ENCODE results near the gene MYO1E. TPM values are rescaled to one million over a fixed set of nuclear protein-coding genes. Genes with fewer than 3 reads are reported as not detected.

MYO1E gene
- total RNA-seq, 2 donors from 2014 or later = 252 to 329 TPM

DNA sequence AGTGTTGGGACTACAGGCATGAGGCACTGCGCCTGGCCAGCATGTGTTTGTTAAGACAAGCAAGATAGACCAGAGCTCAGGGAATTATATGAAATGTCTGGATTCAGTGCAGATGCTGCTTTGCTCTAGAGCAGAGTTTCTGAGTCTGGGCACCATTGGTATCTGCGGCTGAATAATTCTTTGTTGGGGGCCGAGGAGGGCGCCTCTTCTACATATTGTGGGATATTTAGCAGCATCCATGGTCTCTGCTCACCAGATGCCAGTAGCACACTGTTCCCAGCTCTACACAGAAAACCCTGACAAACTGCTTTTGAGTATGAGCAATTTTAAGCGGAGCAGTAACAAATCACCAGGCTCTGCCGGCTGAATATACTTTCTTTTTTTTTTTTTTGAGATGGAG is 169.7 kb downstream of the MYO1E start:
- DNase-seq = no peak
- no peaks in the 10 kb centered on the region for H3K4me1 ChIP-seq
- no peak overlapping the region for H3K9ac ChIP-seq (ENCODE audit: low read depth in 2 of 2, low read length in 2 of 2)
- no peaks in the 10 kb centered on the region for H3K9me3 ChIP-seq
- no peak overlapping the region for H3K27ac ChIP-seq
- H3K27me3 ChIP-seq = no peaks in the 10 kb centered on the region
- H3K4me3 ChIP-seq = no peak overlapping the region
- H3K36me3 ChIP-seq = peaks cover 12% of the 10 kb centered on the region
- TF ChIP-seq, protein P1, sequence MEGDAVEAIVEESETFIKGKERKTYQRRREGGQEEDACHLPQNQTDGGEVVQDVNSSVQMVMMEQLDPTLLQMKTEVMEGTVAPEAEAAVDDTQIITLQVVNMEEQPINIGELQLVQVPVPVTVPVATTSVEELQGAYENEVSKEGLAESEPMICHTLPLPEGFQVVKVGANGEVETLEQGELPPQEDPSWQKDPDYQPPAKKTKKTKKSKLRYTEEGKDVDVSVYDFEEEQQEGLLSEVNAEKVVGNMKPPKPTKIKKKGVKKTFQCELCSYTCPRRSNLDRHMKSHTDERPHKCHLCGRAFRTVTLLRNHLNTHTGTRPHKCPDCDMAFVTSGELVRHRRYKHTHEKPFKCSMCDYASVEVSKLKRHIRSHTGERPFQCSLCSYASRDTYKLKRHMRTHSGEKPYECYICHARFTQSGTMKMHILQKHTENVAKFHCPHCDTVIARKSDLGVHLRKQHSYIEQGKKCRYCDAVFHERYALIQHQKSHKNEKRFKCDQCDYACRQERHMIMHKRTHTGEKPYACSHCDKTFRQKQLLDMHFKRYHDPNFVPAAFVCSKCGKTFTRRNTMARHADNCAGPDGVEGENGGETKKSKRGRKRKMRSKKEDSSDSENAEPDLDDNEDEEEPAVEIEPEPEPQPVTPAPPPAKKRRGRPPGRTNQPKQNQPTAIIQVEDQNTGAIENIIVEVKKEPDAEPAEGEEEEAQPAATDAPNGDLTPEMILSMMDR (IDR thresholded peaks at IDR 0.05) = no peak
- intact Hi-C loops (cut with DNase I) = no loop called here

DNA sequence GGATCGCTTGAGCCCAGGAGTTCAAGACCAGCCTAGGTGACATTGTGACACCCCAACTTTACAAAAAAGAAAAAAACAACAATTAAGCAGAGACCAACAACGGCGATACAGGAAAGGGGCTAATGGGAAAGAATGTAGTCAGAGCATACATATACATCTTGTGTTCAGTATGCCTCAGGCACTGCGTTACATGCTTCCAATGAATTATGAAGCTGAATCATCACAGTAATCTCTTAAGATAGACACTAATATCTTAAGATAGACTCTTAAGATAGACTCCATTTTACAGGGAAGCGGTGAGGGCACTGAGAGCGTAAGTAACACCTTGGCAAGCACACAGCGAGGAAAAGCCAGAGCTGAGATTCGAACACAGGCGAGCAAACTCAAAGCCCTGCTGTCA is 172.1 kb downstream of the MYO1E start:
- H3K9me3 ChIP-seq = no peaks in the 10 kb centered on the region
- no peak overlapping the region for H3K4me3 ChIP-seq
- H3K4me1 ChIP-seq = no peaks in the 10 kb centered on the region
- TF ChIP-seq, protein P1 (IDR thresholded peaks at IDR 0.05) = no peak
- no peak overlapping the region for H3K27ac ChIP-seq
- intact Hi-C loops (cut with DNase I) = no loop called here
- no peak overlapping the region for H3K9ac ChIP-seq (ENCODE audit: low read depth in 2 of 2, low read length in 2 of 2)
- H3K36me3 ChIP-seq = peaks cover 4% of the 10 kb centered on the region
- no peak for DNase-seq
- H3K27me3 ChIP-seq = no peaks in the 10 kb centered on the region

DNA sequence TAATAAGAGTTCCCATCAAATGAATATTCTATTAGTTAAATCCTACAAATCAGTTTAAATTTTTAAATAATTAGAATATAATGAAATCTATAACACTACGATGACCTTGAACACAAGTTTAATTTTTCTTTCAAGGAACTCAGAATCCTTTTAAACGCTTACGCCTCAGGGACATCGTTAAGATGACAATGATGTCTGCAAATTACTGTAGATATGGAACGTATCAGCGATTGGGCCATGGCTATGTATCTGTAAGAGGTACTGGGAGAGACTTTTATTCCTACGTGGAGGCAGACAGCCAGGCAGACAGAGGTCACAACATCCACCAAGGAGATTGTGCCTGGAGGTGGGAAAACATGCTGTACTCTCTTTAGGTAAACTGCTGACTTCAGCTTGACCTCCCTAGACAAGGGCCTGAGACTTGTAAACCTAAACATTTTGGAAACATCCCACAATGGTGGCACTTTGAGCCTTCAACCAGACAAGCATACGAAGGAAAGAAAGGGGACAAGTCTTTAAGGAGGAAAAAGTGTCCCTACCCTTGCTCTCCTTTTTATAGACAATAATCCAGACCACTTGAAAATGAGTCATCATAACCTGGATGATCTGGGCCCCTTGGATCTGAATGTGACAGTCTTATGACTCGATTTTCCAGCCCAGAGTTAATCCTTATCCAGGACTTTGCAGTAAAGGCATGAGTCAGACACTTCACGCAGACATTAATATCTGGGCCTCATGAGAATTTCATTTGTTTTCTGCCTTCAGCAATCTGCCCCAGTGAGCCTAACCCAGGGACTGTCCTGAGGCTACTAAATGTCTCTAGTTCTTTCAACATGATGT is 172.8 kb downstream of the MYO1E start:
- intact Hi-C loops (cut with DNase I) = no loop called here
- DNase-seq = no peak

DNA sequence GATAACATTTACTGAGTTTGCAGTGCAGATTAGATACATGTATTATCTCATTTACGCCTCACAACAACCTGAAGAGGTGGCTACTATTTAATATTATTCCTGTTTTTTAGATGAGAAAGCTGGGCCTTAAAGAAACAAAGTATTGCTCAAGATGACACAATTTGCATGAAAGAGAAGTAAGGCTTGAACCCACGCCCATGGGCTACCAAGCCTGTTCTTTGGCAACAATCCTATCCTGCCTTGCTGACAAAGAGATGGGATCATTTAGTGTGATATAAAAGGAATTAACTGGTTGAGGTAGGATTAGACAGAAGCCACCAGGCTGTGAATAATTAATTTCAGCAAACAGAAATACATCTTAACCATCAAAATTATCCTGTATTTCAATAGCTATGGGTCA is 175.2 kb downstream of the MYO1E start:
- intact Hi-C loops (cut with DNase I) = no loop called here
- no peaks in the 10 kb centered on the region for H3K9me3 ChIP-seq
- H3K36me3 ChIP-seq = peaks cover 4% of the 10 kb centered on the region
- H3K4me1 ChIP-seq = no peaks in the 10 kb centered on the region
- no peaks in the 10 kb centered on the region for H3K27me3 ChIP-seq
- no peak overlapping the region for H3K27ac ChIP-seq
- DNase-seq = no peak
- no peak overlapping the region for H3K4me3 ChIP-seq
- no peak overlapping the region for H3K9ac ChIP-seq (ENCODE audit: low read depth in 2 of 2, low read length in 2 of 2)
- TF ChIP-seq, protein P1 (IDR thresholded peaks at IDR 0.05) = no peak

More for the DNA sequence above, 172.8 kb downstream of the MYO1E start:
- Histone ChIP-seq H3K9ac (ENCODE audit: low read depth in 2 of 2, low read length in 2 of 2) (no peak overlapping the region), H3K27ac (no peak overlapping the region), H3K36me3 (peaks cover 4% of the 10 kb centered on the region), H3K9me3 (no peaks in the 10 kb centered on the region), H3K4me1 (no peaks in the 10 kb centered on the region), H3K27me3 (no peaks in the 10 kb centered on the region), H3K4me3 (no peak overlapping the region)
- TF ChIP-seq, protein P1 (IDR thresholded peaks at IDR 0.05) = no peak

DNA sequence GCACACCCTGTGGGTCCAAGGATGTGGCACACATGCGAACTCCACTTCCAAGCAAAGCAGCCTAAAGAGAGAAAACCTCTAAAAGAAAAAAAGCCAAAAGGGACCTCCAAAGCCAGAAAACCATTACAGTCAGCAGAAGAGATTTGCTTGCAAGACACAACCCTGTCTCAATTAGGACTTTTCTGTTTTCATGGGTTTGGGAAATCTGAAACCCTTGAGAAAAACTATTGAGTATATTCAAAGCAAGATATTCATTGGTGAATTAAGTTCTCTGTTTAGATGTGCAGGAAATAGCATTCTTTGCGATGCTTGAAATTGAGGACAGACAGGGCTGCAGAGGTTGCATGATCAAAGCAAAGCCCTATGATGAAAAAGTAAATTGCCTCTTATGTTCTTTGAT is 176.3 kb downstream of the MYO1E start:
- Histone ChIP-seq H3K9me3 (no peaks in the 10 kb centered on the region), H3K27ac (no peak overlapping the region), H3K9ac (ENCODE audit: low read depth in 2 of 2, low read length in 2 of 2) (no peak overlapping the region), H3K36me3 (peaks cover 4% of the 10 kb centered on the region), H3K4me1 (no peaks in the 10 kb centered on the region), H3K27me3 (no peaks in the 10 kb centered on the region), H3K4me3 (no peak overlapping the region)
- intact Hi-C loops (cut with DNase I) = no loop called here
- no peak for DNase-seq
- TF ChIP-seq, protein P1 (IDR thresholded peaks at IDR 0.05) = no peak
